BLaER1 treated with 17β-estradiol and CSF1 and Interleukin-3, amounts not matched to agents 10 nM and 100 nM (cell line): Measurements from ENCODE around the gene CNPY3.

Experiments used
- H3K27ac ChIP-seq, 11 experiments: shearing (Covaris generic); formaldehyde crosslinking; 2 replicates each; pipeline ENCODE4 v1.8.1; 2022
- H3K27me3 ChIP-seq, 11 experiments: shearing (Covaris generic); formaldehyde crosslinking; 2 replicates each; pipeline ENCODE4 v1.8.1; 2022
- H3K36me3 ChIP-seq, 11 experiments: shearing (Covaris generic); formaldehyde crosslinking; 2 replicates each; pipeline ENCODE4 v1.8.1; 2022
- H3K4me1 ChIP-seq, 10 experiments: shearing (Covaris generic); formaldehyde crosslinking; 2 replicates each; pipeline ENCODE4 v1.8.1; 2022
- H3K4me2 ChIP-seq, 11 experiments: shearing (Covaris generic); formaldehyde crosslinking; 2 replicates each; pipeline ENCODE4 v1.8.1; 2022
- H3K4me3 ChIP-seq, 10 experiments: shearing (Covaris generic); formaldehyde crosslinking; 2 replicates each; pipeline ENCODE4 v1.8.1; 2022
- H3K9ac ChIP-seq, 11 experiments: shearing (Covaris generic); formaldehyde crosslinking; 2 replicates each; pipeline ENCODE4 v1.8.1; 2022
- H3K9me3 ChIP-seq, 11 experiments: shearing (Covaris generic); formaldehyde crosslinking; replicated peaks in 1 of 11; 2 replicates each; pipeline ENCODE4 v1.8.1; 2022
- H4K20me1 ChIP-seq, 11 experiments: shearing (Covaris generic); formaldehyde crosslinking; 2 replicates each; pipeline ENCODE4 v1.8.1; 2022
- Cebpa-rat ChIP-seq, 11 experiments: shearing (Covaris generic); IDR thresholded peaks; 2 replicates each; pipeline ENCODE4 v1.8.1; 2022

Gene CNPY3

GRCh38 chr6:42978487-42978838, 49.2 kb downstream of the CNPY3 start:
- Histone ChIP-seq H4K20me1 (peaks cover 0 to 18% (median 6%) of the 10 kb centered on the region in 11 experiments; a peak in 9 of 22 replicates), H3K9me3 (no peaks in the 10 kb centered on the region), H3K27ac (peak overlapping the region; percentile 82 to 98 (median 91)), H3K9ac (peak overlapping the region; percentile 92 to 98 (median 94)), H3K36me3 (peaks cover 10 to 23% (median 16%) of the 10 kb centered on the region in 11 experiments; a peak in 18 of 22 replicates), H3K4me2 (peak overlapping the region; percentile 89 to 99 (median 97)), H3K4me1 (peaks cover 37 to 64% (median 48%) of the 10 kb centered on the region in 10 experiments), H3K27me3 (no peaks in the 10 kb centered on the region), H3K4me3 (peak overlapping the region; percentile 81 to 99 (median 93))
- TF ChIP-seq Cebpa-rat (IDR thresholded peaks at IDR 0.05), result no peak

GRCh38 chr6:42978839-42979522, 49.7 kb downstream of the CNPY3 start, which contains the start of gene PEX6:
Gene PEX6 (minus strand): TSS chr6:42979181. CDS start chr6:42979150, 31 bp downstream.
- Histone ChIP-seq H3K4me1 (peaks cover 42 to 69% (median 53%) of the 10 kb centered on the region in 10 experiments), H3K9me3 (no peaks in the 10 kb centered on the region), H3K4me3 (peak within 1 kb of the TSS; percentile 81 to 99 (median 93)), H3K4me2 (peak within 1 kb of the TSS; percentile 89 to 99 (median 97)), H4K20me1 (peaks cover 0 to 16% (median 5%) of the 10 kb centered on the region in 11 experiments; a peak in 8 of 22 replicates), H3K27me3 (no peaks in the 10 kb centered on the region), H3K9ac (peak within 1 kb of the TSS; percentile 92 to 98 (median 94)), H3K36me3 (peaks cover 5 to 18% (median 11%) of the 10 kb centered on the region in 11 experiments; a peak in 16 of 22 replicates), H3K27ac (peak within 1 kb of the TSS; percentile 82 to 98 (median 91))
- no peak for TF ChIP-seq Cebpa-rat (IDR thresholded peaks at IDR 0.05)

- Histone ChIP-seq H4K20me1 (peaks cover 0 to 15% (median 5%) of the 10 kb centered on the region in 11 experiments; a peak in 6 of 22 replicates), H3K36me3 (peaks cover 3 to 16% (median 8%) of the 10 kb centered on the region in 11 experiments; a peak in 13 of 22 replicates), H3K4me1 (peaks cover 42 to 69% (median 53%) of the 10 kb centered on the region in 10 experiments), H3K9ac (peak overlapping the region; percentile 92 to 98 (median 94)), H3K27me3 (no peaks in the 10 kb centered on the region), H3K9me3 (no peaks in the 10 kb centered on the region), H3K4me3 (peak overlapping the region; percentile 81 to 99 (median 93)), H3K4me2 (peak overlapping the region; percentile 89 to 99 (median 97)), H3K27ac (peak overlapping the region; percentile 82 to 98 (median 91))
- TF ChIP-seq Cebpa-rat (IDR thresholded peaks at IDR 0.05), result no peak
Measured at GRCh38 chr6:42979523-42980177, 50.4 kb downstream of the CNPY3 start.

- Histone ChIP-seq H3K9ac (no peak overlapping the region), H3K36me3 (peaks cover 0 to 8% (median 2%) of the 10 kb centered on the region in 11 experiments; a peak in 7 of 22 replicates), H3K27me3 (no peaks in the 10 kb centered on the region), H3K27ac (peak overlapping the region in 1 of 11 experiments; percentile 30; a peak in 2 of 22 replicates), H3K4me1 (peaks cover 52 to 80% (median 57%) of the 10 kb centered on the region in 10 experiments), H4K20me1 (peaks cover 0 to 31% (median 18%) of the 10 kb centered on the region in 11 experiments; a peak in 17 of 22 replicates), H3K4me3 (no peak overlapping the region), H3K9me3 (no peaks in the 10 kb centered on the region), H3K4me2 (peak overlapping the region in 5 of 11 experiments; percentile 34 to 89 (median 54); a peak in 10 of 22 replicates)
- TF ChIP-seq Cebpa-rat (IDR thresholded peaks at IDR 0.05), result no peak
Measured at GRCh38 chr6:42981836-42982235, 52.6 kb downstream of the CNPY3 start.

GRCh38 chr6:42984001-42984923, 55.0 kb downstream of the CNPY3 start, which contains the start of gene PPP2R5D:
Gene PPP2R5D (plus strand): TSS chr6:42984570. CDS start chr6:42984678, 108 bp downstream.
- TF ChIP-seq Cebpa-rat (IDR thresholded peaks at IDR 0.05), result no peak
- no peaks in the 10 kb centered on the region for H3K27me3 ChIP-seq
- peak within 1 kb of the TSS; percentile 78 to 97 (median 94) for H3K4me3 ChIP-seq
- H3K27ac ChIP-seq, result peak within 1 kb of the TSS; percentile 72 to 91 (median 83)
- H4K20me1 ChIP-seq, result peaks cover 9 to 42% (median 36%) of the 10 kb centered on the region in 11 experiments; a peak in 20 of 22 replicates
- H3K9ac ChIP-seq, result peak within 1 kb of the TSS; percentile 86 to 96 (median 94)
- peaks cover 56 to 80% (median 61%) of the 10 kb centered on the region in 10 experiments for H3K4me1 ChIP-seq
- no peaks in the 10 kb centered on the region for H3K9me3 ChIP-seq
- H3K36me3 ChIP-seq, result peaks cover 11 to 27% (median 23%) of the 10 kb centered on the region in 11 experiments
- H3K4me2 ChIP-seq, result peak within 1 kb of the TSS; percentile 90 to 98 (median 96)

GRCh38 chr6:42984924-42985475, 55.7 kb downstream of the CNPY3 start:
- Histone ChIP-seq H3K4me3 (peak overlapping the region; percentile 78 to 97 (median 94)), H4K20me1 (peaks cover 9 to 48% (median 40%) of the 10 kb centered on the region in 11 experiments; a peak in 20 of 22 replicates), H3K27ac (peak overlapping the region; percentile 72 to 91 (median 83)), H3K9me3 (no peaks in the 10 kb centered on the region), H3K4me2 (peak overlapping the region; percentile 81 to 98 (median 93)), H3K9ac (peak overlapping the region; percentile 86 to 96 (median 94)), H3K4me1 (peaks cover 49 to 72% (median 53%) of the 10 kb centered on the region in 10 experiments), H3K36me3 (peaks cover 18 to 35% (median 31%) of the 10 kb centered on the region in 11 experiments), H3K27me3 (no peaks in the 10 kb centered on the region)
- TF ChIP-seq Cebpa-rat (IDR thresholded peaks at IDR 0.05), result no peak

- Histone ChIP-seq H3K27me3 (no peaks in the 10 kb centered on the region), H3K36me3 (peaks cover 41 to 63% (median 57%) of the 10 kb centered on the region in 11 experiments), H3K4me2 (peak overlapping the region; percentile 81 to 98 (median 93); a peak in 19 of 22 replicates), H3K9ac (peak overlapping the region in 2 of 11 experiments; percentile 16 to 30; a peak in 2 of 22 replicates), H3K4me3 (no peak overlapping the region), H4K20me1 (peaks cover 9 to 63% (median 44%) of the 10 kb centered on the region in 11 experiments; a peak in 20 of 22 replicates), H3K4me1 (peaks cover 40 to 48% (median 45%) of the 10 kb centered on the region in 10 experiments), H3K9me3 (no peaks in the 10 kb centered on the region), H3K27ac (no peak overlapping the region)
- TF ChIP-seq Cebpa-rat (IDR thresholded peaks at IDR 0.05), result peak in 3 of 11 experiments; percentile 11 to 37 (median 16); a peak in 1 of 22 replicates
Measured at GRCh38 chr6:42987533-42988451, 58.5 kb downstream of the CNPY3 start.
